Fibroblast of skin of scalp (primary cell): ENCODE data around the gene PTBP3. TPM values are rescaled to one million over a fixed set of nuclear protein-coding genes. Genes with fewer than 3 reads are reported as not detected.
"Not testable (repeated sequence)": the region's sequence is repeated elsewhere in the genome, so short reads cannot be mapped to it uniquely, and the experiment has no call there.

Source experiments
- DNase-seq: peaks from one replicate; pipeline ENCODE4 v3.0.0-alpha.2; 2013
- polyA plus RNA-seq, 2 experiments: library from polyadenylated mRNA; unstranded; fragments of 120-200 nt; gene quantifications; one replicate each; pipeline ENCODE4 v1.2.1, GENCODE V29; 2013; ENCODE audit not compliant: insufficient read length in 2 of 2

The PTBP3 gene, protein sequence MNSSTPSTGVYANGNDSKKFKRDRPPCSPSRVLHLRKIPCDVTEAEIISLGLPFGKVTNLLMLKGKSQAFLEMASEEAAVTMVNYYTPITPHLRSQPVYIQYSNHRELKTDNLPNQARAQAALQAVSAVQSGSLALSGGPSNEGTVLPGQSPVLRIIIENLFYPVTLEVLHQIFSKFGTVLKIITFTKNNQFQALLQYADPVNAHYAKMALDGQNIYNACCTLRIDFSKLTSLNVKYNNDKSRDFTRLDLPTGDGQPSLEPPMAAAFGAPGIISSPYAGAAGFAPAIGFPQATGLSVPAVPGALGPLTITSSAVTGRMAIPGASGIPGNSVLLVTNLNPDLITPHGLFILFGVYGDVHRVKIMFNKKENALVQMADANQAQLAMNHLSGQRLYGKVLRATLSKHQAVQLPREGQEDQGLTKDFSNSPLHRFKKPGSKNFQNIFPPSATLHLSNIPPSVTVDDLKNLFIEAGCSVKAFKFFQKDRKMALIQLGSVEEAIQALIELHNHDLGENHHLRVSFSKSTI
- 26.7 TPM for polyA plus RNA-seq (2013, experiment 1 of 2; ENCODE audit: insufficient read length)
- 33.9 TPM for polyA plus RNA-seq (2013, experiment 2 of 2; ENCODE audit: insufficient read length)

DNA sequence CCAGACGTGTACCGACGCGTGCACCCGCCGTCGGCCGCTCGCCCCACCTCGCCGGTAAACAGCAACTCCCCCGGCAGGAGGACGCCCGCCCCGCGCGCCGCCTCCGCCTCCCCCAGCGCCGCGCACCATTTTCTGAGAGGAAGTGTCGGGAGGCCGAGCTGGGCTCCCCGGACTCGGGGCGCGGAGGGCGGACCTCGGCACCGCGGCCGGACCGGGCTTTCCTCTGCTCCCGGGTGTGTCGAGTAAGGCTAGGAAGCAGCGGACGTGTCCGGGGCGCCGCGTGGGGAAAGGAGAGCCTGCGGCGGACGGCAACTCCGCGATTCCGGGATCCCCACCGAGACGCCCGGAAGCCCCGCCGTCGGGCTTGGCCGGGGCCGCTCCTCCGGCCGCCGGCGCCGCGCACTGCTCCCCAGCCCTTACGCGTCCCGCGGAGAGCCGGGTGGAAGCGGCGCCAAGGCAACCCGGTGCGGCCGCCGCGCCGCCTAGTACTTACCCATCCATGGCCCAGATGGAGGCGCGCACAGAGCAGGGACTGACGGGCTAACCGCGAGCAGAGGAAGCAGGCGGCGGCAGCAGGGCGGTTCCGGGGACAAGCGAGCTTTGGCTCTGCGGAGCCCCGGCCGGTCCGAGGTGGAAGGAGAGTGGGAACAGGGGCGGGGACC, at the start of gene PTBP3:
Gene PTBP3, minus strand, starts transcription at position 643 of the 662 bp plus-strand sequence. CDS start 35,754 bp downstream, outside the sequence.
- DNase-seq = peak; percentile 68

DNA sequence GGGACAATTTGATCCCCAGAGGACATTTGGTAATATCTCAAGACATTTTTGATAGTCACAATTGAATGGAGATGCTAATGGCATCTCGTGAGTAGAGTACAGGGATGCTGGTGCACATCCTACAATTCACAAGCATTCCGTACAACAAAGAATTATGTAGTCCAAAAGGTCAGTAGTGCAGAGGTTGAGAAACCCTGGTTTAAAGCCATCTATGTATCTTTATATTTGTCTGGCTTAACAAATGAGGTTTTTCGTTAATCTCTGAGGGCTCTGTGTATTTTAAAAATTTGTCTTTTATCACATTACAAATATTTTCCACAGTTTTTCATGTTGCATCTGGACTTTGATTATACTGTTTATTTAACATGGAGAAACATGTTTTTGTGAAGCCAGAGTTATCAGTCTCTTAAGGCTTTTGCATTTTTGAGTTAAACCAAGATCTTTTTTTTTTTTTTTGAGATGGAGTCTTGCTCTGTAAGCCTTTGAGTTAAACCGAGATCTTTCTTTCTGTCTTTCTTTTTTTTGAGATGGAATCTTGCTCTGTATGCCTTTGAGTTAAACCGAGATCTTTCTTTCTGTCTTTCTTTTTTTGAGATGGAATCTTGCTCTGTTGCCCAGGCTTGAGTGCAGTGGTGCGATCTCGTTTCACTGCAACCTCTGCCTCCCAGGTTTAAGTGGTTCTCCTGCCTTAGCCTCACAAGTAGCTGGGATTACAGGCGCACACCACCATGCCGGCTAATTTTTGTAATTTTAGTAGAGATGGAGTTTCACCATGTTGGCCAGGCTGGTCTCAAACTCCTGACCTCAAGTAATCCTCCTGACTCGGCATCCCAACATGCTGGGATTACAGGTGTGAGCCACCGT, 49.3 kb upstream of the PTBP3 start:
- DNase-seq = no peak

DNA sequence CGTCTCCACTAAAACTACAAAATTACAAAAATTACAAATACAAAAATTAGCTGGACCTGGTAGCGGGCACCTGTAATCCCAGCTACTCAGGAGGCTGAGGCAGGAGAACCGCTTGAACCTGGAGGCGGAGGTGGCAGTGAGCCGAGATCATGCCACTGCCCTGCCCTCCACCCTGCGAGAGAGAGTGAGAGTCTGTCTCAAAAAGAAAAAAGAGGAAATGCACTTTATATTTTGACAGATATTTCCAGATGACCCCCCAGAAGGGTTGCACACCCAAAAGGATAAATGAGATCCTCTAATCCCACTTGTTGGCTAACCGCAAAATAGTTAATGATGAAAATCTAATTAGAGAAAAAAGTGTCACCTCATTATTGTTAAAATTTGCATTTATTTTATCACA, 48.6 kb upstream of the PTBP3 start:
- DNase-seq = no peak

DNA sequence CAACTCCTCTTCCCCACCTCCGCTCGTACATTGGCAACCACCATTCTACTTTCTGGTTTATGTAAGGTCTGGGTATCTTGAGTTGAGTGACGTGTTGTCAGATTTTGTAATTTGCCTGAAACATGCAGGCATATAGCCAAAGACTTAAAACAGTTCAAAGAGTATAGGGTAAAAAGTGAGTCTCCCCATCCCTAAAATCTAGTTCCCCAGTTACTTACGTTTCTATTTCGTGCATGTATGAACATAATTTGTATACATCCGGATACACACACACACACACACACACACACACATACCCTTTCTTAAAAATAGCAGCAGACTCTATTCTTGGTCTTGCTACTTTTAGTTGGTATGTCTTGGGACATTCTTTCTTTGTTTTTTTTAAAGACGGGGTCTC, 47.4 kb upstream of the PTBP3 start:
- peak; percentile 25 for DNase-seq

GRCh38 chr9:112380102-112380824, 46.8 kb upstream of the PTBP3 start, which contains the start of gene HSDL2:
Gene HSDL2, plus strand, starts transcription at chr9:112380108. Its CDS starts 56 bp downstream, at chr9:112380164.
- peak; percentile 31 for DNase-seq

GRCh38 chr9:112379177-112380101, 46.0 kb upstream of the PTBP3 start:
- DNase-seq = peak; percentile 98

- no peak for DNase-seq
Observed at GRCh38 chr9:112378328-112379176, 45.1 kb upstream of the PTBP3 start.

DNA sequence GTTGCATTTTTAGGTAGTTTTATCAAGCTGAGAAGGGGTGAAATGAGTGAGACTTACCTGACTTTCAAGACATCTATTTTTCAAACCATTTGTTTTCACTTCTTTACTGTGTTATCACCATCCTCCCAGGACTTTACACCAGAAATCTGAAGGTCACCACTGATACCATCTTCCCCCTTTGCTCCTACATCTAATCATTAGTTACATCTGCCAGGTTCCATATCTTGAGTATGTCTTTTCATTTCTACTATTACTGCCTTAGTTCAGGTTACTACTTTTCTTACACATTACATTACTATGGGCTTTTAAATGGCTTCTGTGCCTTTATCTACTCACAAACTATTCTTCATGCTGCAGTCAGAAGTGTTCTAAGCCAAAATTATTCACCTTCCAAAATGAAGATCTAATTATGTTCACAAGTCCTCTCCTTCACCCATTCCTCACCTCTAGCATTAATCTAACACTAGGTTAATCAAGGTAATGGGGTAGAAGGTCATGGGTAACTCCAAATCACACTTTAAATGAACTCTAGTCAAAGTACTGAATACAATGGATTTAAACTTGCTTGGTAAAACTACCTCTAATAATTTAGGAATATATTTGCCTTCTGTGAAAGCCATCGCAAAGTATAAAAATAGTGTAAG, 44.4 kb upstream of the PTBP3 start:
- DNase-seq = no peak

GRCh38 chr9:112377087-112377486, 43.7 kb upstream of the PTBP3 start:
- DNase-seq = no peak

GRCh38 chr9:112375361-112375760, 41.9 kb upstream of the PTBP3 start:
- DNase-seq = no peak

GRCh38 chr9:112374232-112374631, 40.8 kb upstream of the PTBP3 start:
- not testable (repeated sequence) for DNase-seq

- not testable (repeated sequence) for DNase-seq
Observed at GRCh38 chr9:112373666-112374065, 40.2 kb upstream of the PTBP3 start.

GRCh38 chr9:112371060-112371459, 37.6 kb upstream of the PTBP3 start:
- no peak for DNase-seq

GRCh38 chr9:112369817-112370216, 36.4 kb upstream of the PTBP3 start:
- no peak for DNase-seq

GRCh38 chr9:112367465-112367864, 34.0 kb upstream of the PTBP3 start:
- no peak for DNase-seq

DNA sequence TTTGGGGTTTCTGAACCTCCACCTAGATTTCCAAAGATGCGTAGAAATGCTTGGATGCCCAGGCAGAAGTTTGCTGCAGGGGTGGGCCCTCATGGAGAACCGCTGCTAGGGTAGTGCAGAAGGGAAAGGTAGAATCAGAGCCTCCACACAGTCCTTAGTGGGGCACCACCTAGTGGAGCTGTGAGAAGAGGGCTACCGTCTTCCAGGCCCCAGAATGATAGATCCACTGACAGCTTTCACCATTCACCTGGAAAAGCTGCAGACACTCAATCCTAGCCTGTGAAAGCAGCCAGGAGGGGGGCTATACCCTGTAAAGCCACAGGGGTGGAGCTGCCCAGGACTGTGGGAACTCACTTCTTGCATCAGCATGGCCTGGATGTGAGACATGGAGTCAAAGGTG, 33.2 kb upstream of the PTBP3 start:
- no peak for DNase-seq

- DNase-seq = not testable (repeated sequence)
Observed at GRCh38 chr9:112365257-112365656, 31.8 kb upstream of the PTBP3 start.

GRCh38 chr9:112364761-112365160, 31.3 kb upstream of the PTBP3 start:
- DNase-seq = no peak

GRCh38 chr9:112361601-112362000, 28.2 kb upstream of the PTBP3 start:
- DNase-seq = peak; percentile 49
